Left lobe of liver (tissue), 2 donors: ENCODE results near the gene TRIM62. TPM values are rescaled to one million over a fixed set of nuclear protein-coding genes. Genes with fewer than 3 reads are reported as not detected.

Experiments used
- ATAC-seq: fragments of 200-7000 bp; cut with Tn5 transposase; one replicate; pipeline ENCODE4 v1.9.1; 2020; ENCODE audit warnings: mild to moderate bottlenecking, moderate library complexity
- DNase-seq: peaks from one replicate; pipeline ENCODE4 v3.0.0-alpha.2; 2020; ENCODE audit warnings: low spot score
- total RNA-seq: library from RNA; stranded (reverse); gene quantifications from one replicate; pipeline ENCODE4 v1.2.1, GENCODE V29; 2021
- donor health status: DM: no; HTN: no; CAD: no; lungs with moderate emphysema.
- donor health status: DM: no; HTN: yes; CAD: no.

The TRIM62 gene
- total RNA-seq, 1 donor from 2014 or later, result 1.4 TPM

DNA sequence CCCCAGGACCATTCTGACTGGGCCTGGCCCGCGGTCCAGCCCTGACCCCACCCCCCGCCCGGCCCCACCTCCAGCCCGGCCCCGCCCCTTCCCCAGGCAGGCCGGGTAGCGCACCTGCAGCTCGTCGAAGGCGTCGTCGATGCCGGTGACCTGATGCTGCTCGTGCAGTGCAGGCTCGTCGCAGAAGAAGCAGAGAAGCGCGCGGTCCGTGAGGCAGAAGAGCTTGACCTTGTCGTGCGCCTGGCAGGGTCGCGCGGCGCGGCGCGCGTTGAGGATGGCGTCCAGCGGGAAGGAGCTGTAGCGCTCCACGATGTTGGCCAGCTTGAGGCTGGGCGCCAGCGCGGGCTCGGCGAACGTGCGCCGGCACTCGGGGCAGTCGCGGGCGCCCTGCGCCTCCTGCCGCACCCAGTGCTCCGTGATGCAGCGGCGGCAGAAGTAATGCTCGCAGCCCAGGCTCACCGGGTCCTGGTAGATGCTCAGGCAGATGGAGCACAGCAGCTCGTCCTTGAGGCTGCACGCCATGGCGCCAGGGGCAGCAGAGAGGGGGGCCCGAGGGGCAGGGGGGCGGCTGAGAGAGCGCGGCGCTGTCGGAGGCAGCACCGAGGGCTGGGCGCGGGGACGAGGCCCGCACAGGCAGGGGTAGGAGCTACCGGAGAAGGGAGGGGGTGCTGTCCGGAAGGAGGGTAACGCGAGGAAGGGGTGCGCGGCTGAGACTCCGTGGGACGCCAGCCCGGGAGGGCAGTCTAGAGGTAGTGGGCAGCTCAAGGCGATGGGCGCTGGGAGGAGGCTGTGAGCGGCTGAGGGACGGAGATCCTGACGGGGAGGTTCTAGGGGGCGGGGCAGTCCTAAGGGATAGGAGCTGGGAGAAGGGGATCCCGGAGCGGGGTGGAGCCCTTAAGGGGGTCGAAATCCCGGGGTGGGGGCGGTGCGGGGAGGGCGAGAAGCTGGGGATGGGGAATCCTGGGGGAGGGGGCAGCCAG is 642 bp downstream of the TRIM62 start:
- DNase-seq (peak; percentile 76), ATAC-seq (peak; percentile 74)

DNA sequence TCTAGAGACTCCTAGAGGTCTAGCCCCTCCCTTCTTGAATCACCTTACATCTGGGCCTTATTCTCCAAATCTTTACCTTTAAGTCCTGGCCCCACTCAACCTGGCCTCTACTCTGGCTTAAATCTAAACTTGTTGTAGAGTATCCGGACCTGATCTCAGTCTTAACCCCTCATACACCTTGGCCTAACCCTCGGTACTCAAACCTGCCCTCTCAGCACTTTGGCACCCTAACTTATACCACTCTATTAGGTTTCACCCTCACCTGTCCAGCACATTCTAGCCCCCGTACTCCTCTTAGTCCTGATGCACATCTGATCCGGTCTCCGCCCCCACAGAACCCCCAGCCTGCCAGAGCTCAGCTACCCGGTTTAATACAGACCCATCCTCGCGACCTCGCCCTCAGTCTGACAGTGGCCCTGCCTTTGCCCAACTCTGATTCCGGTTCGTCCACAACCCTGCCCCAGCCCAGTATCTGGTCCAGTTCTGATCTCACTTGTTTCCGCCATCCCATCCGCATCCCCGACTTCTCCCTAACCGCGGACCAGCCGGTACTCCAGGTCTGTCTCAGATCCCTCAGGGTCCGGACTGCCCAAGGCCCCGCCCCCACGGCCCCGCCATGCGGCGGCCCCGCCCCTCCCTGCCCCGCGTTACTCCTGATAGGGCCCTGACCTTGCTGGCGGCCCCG is 1.5 kb downstream of the TRIM62 start:
- no peak for ATAC-seq
- no peak for DNase-seq

- DNase-seq (peak; percentile 26), ATAC-seq (no peak)
Measured at GRCh38 chr1:33178836-33179439, 2.9 kb downstream of the TRIM62 start.

GRCh38 chr1:33177996-33178540 is 3.8 kb downstream of the TRIM62 start:
- ATAC-seq (no peak), DNase-seq (peak; percentile 22)

- DNase-seq (no peak), ATAC-seq (no peak)
Measured at GRCh38 chr1:33176887-33177286, 5.0 kb downstream of the TRIM62 start.

DNA sequence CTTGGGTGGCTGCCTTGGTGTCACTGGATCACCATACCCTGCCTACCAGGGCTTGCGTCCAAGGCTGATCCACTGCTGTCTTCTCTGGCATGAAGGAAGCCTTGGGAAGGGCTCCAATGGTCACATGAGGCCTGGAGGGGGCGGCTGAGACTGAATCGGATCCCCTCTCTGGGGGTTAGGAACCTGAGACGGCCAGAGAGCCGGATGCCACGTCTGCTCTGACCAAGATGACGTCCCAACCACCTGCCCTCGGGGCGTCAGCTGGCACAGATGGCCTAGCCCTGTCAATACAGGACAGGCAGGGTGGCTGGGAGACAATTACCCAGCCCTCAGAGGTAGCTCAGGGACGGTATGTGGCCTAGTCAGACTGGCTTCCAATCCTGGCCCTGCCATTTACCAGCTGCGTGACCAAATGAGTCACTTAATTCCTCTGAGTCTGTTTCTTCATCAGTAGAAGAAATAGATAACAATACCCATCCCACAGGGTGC is 5.4 kb downstream of the TRIM62 start:
- peak; percentile 45 for DNase-seq
- ATAC-seq, result no peak

DNA sequence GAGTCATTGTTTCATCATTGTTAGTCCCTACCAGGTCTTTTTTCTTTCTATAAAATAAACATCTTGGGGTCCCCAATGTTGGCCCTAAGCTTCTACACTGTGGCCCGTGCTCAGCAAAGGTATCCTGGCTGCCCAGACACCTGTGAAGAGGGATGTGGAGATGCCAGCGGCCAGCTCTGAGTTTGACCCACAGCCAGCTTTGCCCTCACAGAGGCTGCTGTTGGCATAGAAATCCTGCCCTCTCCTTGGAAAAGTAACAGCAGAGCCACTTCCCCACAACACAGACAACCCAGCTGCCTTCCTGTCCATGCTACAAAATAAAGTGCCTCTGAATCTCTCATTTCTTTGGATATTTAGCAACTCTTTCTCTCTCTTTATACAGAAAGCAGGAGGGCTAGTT is 6.0 kb downstream of the TRIM62 start:
- ATAC-seq (no peak), DNase-seq (no peak)

DNA sequence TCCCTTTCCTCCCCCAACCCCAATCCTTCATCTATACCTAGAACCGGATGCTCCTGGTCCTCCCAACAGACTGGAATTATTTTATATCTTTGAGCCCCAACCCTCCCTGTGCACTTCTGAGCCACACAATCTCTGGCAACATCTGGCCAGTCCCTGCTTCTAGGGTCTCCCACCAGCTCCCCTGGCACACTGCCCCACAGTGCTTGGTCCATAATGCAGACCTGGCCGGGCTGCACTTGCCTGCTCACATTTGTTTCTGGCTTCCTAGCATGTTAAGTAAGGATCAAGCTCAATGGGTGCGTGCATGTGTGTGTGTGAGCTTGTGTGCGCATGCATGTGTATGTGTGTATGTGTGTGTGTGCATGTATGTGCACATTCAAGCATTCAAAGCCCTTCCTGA is 8.8 kb downstream of the TRIM62 start:
- ATAC-seq, result no peak
- DNase-seq, result no peak

- no peak for DNase-seq
Measured at GRCh38 chr1:33171977-33172813, 9.6 kb downstream of the TRIM62 start.

DNA sequence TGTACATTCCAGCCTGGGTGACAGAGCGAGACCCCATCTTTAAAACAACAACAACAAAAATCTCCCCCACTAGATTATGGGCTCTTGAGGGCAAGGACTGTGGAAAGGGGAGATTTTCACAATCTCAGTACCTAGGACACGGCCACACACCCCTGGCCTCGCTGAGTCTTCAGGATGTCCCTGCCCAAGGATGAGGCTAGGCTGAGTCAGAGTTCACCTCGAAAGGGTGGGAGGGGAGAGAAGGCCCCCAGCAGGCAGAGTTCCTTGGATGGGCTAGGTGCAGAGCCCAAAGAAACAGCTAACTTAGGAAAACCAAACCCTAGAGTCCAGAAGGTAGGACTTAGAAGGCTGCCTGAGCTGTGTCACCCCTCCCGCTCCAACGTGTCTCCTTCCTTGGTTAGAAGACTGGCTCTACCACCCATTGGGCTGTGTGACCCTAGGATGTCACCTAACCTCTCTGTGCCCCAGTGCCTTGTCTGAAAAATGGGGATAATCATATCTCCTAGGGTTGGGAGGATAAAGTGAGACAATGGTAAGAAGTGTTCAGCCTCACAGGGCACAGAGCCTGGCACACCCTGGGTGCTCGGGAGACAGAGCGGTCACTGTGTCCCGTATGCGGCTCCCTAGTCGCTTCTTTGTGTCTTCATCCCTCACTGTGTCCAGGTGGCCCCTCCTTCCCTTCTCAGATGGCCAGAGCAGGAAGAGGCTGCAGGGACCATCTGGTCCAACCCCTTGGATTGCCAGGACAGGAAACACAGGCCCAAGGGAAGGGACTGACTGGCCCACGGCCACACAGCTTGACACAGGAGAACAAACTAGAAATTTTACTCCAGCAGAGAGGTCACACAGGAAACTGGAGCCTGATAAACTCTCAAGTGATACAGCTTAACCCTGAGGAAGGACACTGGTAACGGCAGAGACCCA is 11.2 kb downstream of the TRIM62 start:
- ATAC-seq (peak; percentile 71), DNase-seq (no peak)

More at GRCh38 chr1:33171977-33172813, 9.6 kb downstream of the TRIM62 start:
- ATAC-seq, result no peak

GRCh38 chr1:33169290-33170055 is 12.4 kb downstream of the TRIM62 start:
- DNase-seq (no peak), ATAC-seq (no peak)

- DNase-seq (no peak), ATAC-seq (no peak)
Measured at GRCh38 chr1:33168556-33169289, 13.1 kb downstream of the TRIM62 start.

GRCh38 chr1:33167650-33168447 is 14.0 kb downstream of the TRIM62 start:
- ATAC-seq (no peak), DNase-seq (no peak)

- ATAC-seq (no peak), DNase-seq (no peak)
Measured at GRCh38 chr1:33165809-33166208, 16.0 kb downstream of the TRIM62 start.

- no peak for ATAC-seq
- no peak for DNase-seq
Measured at GRCh38 chr1:33165209-33165608, 16.6 kb downstream of the TRIM62 start.

DNA sequence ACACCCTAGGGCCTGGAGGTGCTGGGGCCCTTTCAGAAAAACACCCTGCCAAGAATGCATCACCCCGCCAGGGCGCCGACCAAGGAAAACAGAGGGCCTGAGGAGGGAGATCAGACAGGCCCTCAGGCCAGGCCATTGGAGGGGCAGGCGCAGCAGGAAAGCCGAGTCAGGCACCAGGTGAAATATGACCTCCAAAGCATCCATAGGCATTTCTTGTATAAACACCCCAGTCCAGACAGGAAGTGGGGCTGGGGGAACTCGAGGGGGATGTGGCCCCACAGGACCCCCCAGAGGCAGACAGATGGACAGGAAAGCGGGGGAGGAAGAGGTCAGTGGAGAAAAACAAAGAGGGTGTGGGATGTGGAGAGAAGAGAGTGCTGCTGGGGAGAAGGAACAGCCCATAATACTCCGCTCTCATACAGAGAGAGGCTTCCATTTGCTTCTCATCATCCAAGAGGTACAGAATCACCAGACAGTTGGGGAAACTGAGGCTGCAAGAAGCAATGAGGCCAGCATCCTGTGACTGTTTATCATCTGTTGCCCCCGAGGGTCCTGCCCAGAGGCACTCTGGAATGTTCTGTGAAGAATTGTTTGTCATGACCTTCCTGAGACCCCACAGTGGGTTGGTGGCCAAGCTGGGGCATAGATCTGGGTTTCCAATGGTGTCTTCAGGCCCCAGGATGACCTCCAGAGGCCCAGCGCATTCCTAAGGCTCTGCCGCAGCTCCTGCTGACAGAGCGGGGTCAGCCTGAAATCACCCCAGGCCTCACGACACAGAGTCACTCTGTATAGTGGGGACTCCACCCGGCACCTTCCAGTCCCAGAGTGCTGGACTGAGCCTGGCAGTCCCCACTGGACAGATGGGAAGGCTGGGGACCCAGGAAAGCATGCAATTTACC is 18.0 kb downstream of the TRIM62 start:
- ATAC-seq (no peak), DNase-seq (no peak)
